GM23248 (cell line): ENCODE measurements around the gene NFE2L3. TPM values are rescaled to one million over a fixed set of nuclear protein-coding genes. Genes with fewer than 3 reads are reported as not detected.

ENCODE experiments used
- DNase-seq: peaks from one replicate; pipeline ENCODE4 v3.0.0-alpha.2; 2015
- H2AFZ ChIP-seq: fragments of 200-600 bp; sonication (generic); 2 replicates; pipeline ENCODE4 v1.6.1; 2016; ENCODE audit warnings: antibody characterized with exemption
- H3F3A ChIP-seq: fragments of 200-600 bp; sonication (generic); 2 replicates; pipeline ENCODE4 v1.6.1; 2016; ENCODE audit warnings: mild to moderate bottlenecking, antibody characterized with exemption, mixed run types; ENCODE audit not compliant: insufficient read depth
- H3K27ac ChIP-seq: fragments of 200-600 bp; sonication (generic); 2 replicates; pipeline ENCODE4 v1.5.1; 2016; ENCODE audit warnings: mild to moderate bottlenecking
- H3K27me3 ChIP-seq: fragments of 200-600 bp; sonication (generic); replicated peaks from 2 replicates; pipeline ENCODE4 v1.6.1; 2016; ENCODE audit warnings: mild to moderate bottlenecking; ENCODE audit not compliant: insufficient read depth
- H3K36me3 ChIP-seq: fragments of 200-600 bp; sonication (generic); 2 replicates; pipeline ENCODE4 v1.6.1; 2016; ENCODE audit warnings: low read depth, mild to moderate bottlenecking
- H3K4me1 ChIP-seq: fragments of 200-600 bp; sonication (generic); 2 replicates; pipeline ENCODE4 v1.6.1; 2016; ENCODE audit warnings: mild to moderate bottlenecking; ENCODE audit not compliant: insufficient read depth
- H3K4me2 ChIP-seq: fragments of 200-600 bp; sonication (generic); one replicate; pipeline ENCODE4 v1.6.1; 2016; ENCODE audit warnings: mild to moderate bottlenecking; ENCODE audit not compliant: unreplicated experiment
- H3K4me3 ChIP-seq: fragments of 200-600 bp; sonication (generic); 2 replicates; pipeline ENCODE4 v1.5.1; 2016; ENCODE audit warnings: mild to moderate bottlenecking
- H3K79me2 ChIP-seq: fragments of 200-600 bp; sonication (generic); 2 replicates; pipeline ENCODE4 v1.6.1; 2016; ENCODE audit warnings: mild to moderate bottlenecking; ENCODE audit not compliant: insufficient read depth
- H3K9ac ChIP-seq: fragments of 200-600 bp; sonication (generic); 2 replicates; pipeline ENCODE4 v1.6.1; 2016; ENCODE audit warnings: mild to moderate bottlenecking
- H3K9me2 ChIP-seq: fragments of 200-600 bp; sonication (generic); 2 replicates; pipeline ENCODE4 v1.6.1; 2016; ENCODE audit warnings: mixed run types, mild to moderate bottlenecking, moderate library complexity; ENCODE audit not compliant: insufficient read depth
- H3K9me3 ChIP-seq: fragments of 200-600 bp; sonication (generic); one replicate; pipeline ENCODE4 v1.6.1; 2017; ENCODE audit warnings: low read depth
- H4K20me1 ChIP-seq: fragments of 200-600 bp; sonication (generic); 2 replicates; pipeline ENCODE4 v1.6.0; 2016; ENCODE audit not compliant: insufficient read depth
- EZH2 ChIP-seq: fragments of 200-600 bp; sonication (generic); IDR thresholded peaks from 2 replicates; pipeline ENCODE4 v1.6.1; 2018; ENCODE audit warnings: antibody characterized with exemption, mild to moderate bottlenecking; ENCODE audit not compliant: insufficient read depth, poor library complexity, severe bottlenecking
- EZH2phosphoT487 ChIP-seq: fragments of 200-600 bp; sonication (generic); IDR thresholded peaks from 2 replicates; pipeline ENCODE4 v1.6.1; 2018; ENCODE audit warnings: antibody characterized with exemption, moderate library complexity, mild to moderate bottlenecking, low read depth; ENCODE audit not compliant: insufficient read depth
- WGBS, 2 experiments: methylation state at CpG; one replicate each; pipeline ENCODE4 v1.1.6; 2015 to 2017; ENCODE audit warnings: low lambda C conversion rate in 2 of 2, low coverage in 1 of 2; ENCODE audit errors: missing lambda C conversion rate in 2 of 2; 5-methylcytosine and 5-hydroxymethylcytosine counted together
- in situ Hi-C: fragments of 300-500 bp; cut with MboI; formaldehyde crosslinking; loops from 2 replicates; pipeline ENCODE4 v1.15.0; 2020
- polyA plus RNA-seq: library from polyadenylated mRNA; unstranded; fragments of >200 nt; fragmentation: Nextera tagmentation; extraction: Ambion mirVana; gene quantifications from 2 replicates; pipeline ENCODE4 v1.2.1, GENCODE V29; 2016
- total RNA-seq: library from RNA; depleted of rRNA; stranded (reverse); fragments of >200 nt; shearing (Covaris generic); gene quantifications from 2 replicates; pipeline ENCODE4 v1.2.3, GENCODE V29; 2014

Gene NFE2L3
- total and polyA plus RNA-seq, 2 experiments from 2014 or later = 0.70 to 1.4 TPM

DNA sequence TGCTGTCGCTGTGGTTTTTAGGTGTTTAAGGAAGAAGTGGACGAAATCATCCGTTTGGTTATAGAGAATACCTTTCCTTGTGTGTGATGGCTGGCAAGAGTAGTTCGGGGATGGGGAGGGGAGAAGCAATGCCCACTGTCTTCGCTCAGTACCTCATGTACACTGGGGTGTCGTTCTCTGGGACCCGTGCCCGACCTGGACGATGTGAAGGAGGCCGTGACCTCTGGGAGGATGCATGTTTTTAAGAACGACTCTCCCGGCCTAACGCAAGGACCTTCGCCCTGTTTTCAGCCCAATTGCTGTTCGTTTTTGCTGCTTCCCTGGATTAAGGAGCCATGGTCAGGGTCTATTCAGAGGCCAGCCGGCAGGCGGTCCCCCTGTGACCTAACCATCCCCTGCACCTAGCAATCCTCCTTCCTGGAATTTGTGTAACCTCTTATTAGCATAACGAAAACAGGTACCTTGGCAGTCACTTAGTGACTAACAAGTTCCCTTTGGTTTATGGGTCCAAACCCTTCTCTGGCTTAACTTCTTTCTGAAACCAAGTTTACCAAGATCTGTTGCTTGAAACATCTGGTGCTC, 1.3 kb downstream of the NFE2L3 start:
- H3K9me3 ChIP-seq = no peaks in the 10 kb centered on the region
- no peak overlapping the region for H3K4me2 ChIP-seq
- peaks cover 20% of the 10 kb centered on the region for H3F3A ChIP-seq
- H3K36me3 ChIP-seq = no peaks in the 10 kb centered on the region
- no peaks in the 10 kb centered on the region for H3K79me2 ChIP-seq
- H3K4me1 ChIP-seq = peaks cover 17% of the 10 kb centered on the region
- no peak for DNase-seq
- no peak overlapping the region; the same call in 1 of the 2 replicates for H3K4me3 ChIP-seq
- 46 to 49% methylated on average over 18 of the region's 18 CpGs for WGBS, 2 experiments
- H3K9ac ChIP-seq = no peak overlapping the region
- H2AFZ ChIP-seq = 0 out of 2 replicates have a peak overlapping the region, but pooled peaks have one; percentile 72
- in situ Hi-C loops = no loop called here
- H3K9me2 ChIP-seq = no peaks in the 10 kb centered on the region
- H4K20me1 ChIP-seq = no peaks in the 10 kb centered on the region
- TF ChIP-seq EZH2phosphoT487 = no peak
- peak; percentile 90 for TF ChIP-seq EZH2
- peaks cover 28% of the 10 kb centered on the region for H3K27me3 ChIP-seq
- no peak overlapping the region for H3K27ac ChIP-seq

DNA sequence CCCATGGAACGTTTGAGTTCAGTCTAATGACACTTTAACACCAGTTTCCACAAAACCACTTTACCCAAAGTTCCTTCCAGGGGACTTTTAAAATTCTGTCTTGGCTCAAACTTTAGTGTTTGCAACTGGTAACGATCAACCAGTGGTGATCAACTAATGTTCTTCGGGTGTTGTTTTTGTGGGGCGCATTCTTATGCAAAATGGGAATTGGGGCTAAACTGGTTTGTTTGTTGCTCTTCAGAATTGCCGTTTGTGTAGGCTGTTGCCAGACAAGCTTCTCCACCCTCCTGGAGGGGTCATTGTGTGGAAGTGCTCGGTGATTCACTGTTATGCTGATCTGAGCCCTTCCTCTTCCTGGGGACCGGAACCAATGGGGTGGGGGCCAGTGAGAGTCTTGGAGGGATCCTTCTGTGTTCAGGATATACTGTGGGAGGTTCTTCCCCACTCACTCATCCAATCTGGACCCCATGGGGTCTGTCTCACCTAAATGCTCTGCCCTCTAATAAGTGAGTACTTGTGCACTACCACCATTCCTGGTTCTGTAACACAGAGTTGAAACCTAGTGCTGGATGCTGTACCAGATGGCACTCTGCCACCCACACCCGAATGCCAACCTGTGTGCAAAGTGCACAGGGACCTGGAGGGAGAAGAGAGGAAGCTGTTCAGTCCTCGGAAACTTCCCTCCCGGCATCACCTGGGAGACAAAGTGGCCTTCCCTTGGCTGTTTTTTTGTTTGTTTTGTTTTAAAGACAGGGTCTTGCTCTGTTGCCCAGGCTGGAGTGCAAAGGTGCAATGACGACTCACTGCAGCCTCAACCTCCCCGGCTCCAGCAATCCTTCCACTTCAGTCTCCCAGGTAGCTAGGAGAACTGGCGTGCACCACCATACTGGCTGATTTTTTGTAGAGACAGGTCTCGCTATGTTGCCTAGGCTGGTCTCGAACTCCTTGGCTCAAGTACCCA, 2.1 kb downstream of the NFE2L3 start:
- Histone ChIP-seq H3K36me3 (no peaks in the 10 kb centered on the region), H3K4me2 (no peak overlapping the region), H3K4me1 (peaks cover 23% of the 10 kb centered on the region), H3K4me3 (no peak overlapping the region), H3K9me2 (no peaks in the 10 kb centered on the region), H3K9me3 (no peaks in the 10 kb centered on the region), H3K79me2 (no peaks in the 10 kb centered on the region), H4K20me1 (no peaks in the 10 kb centered on the region), H3K27me3 (peaks cover 28% of the 10 kb centered on the region), H2AFZ (no peak overlapping the region), H3K9ac (no peak overlapping the region), H3F3A (peaks cover 21% of the 10 kb centered on the region), H3K27ac (no peak overlapping the region)
- no peak for DNase-seq
- TF ChIP-seq EZH2phosphoT487 (no peak), EZH2 (no peak)
- 73 to 77% methylated on average over 15 of the region's 15 CpGs for WGBS, 2 experiments
- in situ Hi-C loops = no loop called here

DNA sequence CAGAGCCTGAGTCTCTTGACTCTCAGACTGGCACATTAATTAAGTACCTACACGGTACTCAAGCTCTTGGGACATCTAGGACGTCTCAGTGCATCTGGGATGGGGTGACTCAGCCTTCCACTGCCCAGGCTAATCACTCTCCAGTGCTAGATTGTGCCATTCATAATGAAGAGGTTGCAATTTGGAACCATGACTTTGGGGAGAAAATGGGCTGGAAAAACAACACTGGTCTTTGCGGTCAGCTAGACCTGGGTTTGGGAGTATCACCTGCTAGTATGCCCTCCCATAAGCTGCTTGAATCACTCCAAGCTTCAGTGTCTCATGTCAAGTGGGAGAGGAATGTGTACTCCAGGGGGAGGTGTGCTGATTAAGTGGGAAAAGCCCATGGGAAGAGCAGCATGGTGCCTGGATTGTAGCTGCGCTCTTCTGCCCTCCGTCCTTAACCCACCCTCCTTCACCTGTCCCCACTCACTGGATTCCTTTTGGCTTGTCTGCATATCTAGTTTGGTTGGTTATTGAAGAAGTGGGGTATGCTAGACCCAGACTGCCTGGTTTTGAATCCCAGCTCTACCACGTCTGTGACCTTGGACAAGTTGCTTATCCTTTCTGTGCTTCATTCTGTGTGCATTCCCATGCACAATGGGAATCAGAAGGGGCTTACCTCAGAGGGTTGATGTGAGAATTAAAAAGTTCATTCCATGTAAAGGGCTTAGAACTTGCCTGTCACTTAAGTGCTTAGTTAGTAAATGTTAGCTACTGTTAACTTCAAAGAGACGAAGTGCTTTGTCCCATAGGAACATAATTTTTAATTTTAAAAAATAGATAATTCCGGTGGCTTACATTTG, 3.8 kb downstream of the NFE2L3 start:
- H3K4me1 ChIP-seq = peaks cover 30% of the 10 kb centered on the region
- WGBS, 2 experiments = 45 to 48% methylated on average over 8 of the region's 8 CpGs
- H3K79me2 ChIP-seq = no peaks in the 10 kb centered on the region
- H2AFZ ChIP-seq = no peak overlapping the region
- H3K9me2 ChIP-seq = no peaks in the 10 kb centered on the region
- H3K27ac ChIP-seq = peak overlapping the region; percentile 48
- peak overlapping the region; percentile 25; the same call in 1 of the 2 replicates for H3K9ac ChIP-seq
- in situ Hi-C loops = no loop called here
- TF ChIP-seq EZH2 (no peak), EZH2phosphoT487 (no peak)
- no peaks in the 10 kb centered on the region for H3K36me3 ChIP-seq
- DNase-seq = peak; percentile 69
- peak overlapping the region; percentile 76 for H3K4me2 ChIP-seq
- H3F3A ChIP-seq = peaks cover 26% of the 10 kb centered on the region
- peaks cover 13% of the 10 kb centered on the region; the same call in 1 of the 2 replicates for H3K27me3 ChIP-seq
- H4K20me1 ChIP-seq = no peaks in the 10 kb centered on the region
- H3K4me3 ChIP-seq = peak overlapping the region; percentile 57
- H3K9me3 ChIP-seq = no peaks in the 10 kb centered on the region
